Natural killer cell (primary cell): Measurements from ENCODE around the gene ZNF768. TPM values are rescaled to one million over a fixed set of nuclear protein-coding genes. Genes with fewer than 3 reads are reported as not detected.

Experiments
- ATAC-seq, 3 donors: fragments of 150-1000 bp in 2 of 3; fragments of 200-7000 bp in 1 of 3; cut with Tn5 transposase; 1 replicate in 1 of 3; 2 replicates in 2 of 3; pipeline ENCODE4 v1.10.0; 2021; ENCODE audit warnings: mild to moderate bottlenecking in 2 of 3, moderate library complexity in 2 of 3
- DNase-seq, 2 donors: peaks; one replicate each; pipeline versions ENCODE4 v3.0.0 to v3.0.0-alpha.2; 2013 to 2021; ENCODE audit warnings: mixed read lengths in 1 of 2
- H3K27ac ChIP-seq: one replicate; pipeline ENCODE4 v1.5.1; 2013; ENCODE audit warnings: mild to moderate bottlenecking, low read length
- H3K27me3 ChIP-seq: one replicate; pipeline ENCODE4 v1.6.1; 2013; ENCODE audit warnings: low read length; ENCODE audit not compliant: control insufficient read depth, insufficient read depth
- H3K36me3 ChIP-seq: one replicate; pipeline ENCODE4 v1.6.1; 2013; ENCODE audit warnings: low read length; ENCODE audit not compliant: control insufficient read depth, insufficient read depth
- H3K4me1 ChIP-seq: one replicate; pipeline ENCODE4 v1.6.1; 2013; ENCODE audit warnings: low read length; ENCODE audit not compliant: control insufficient read depth, insufficient read depth
- H3K4me3 ChIP-seq: one replicate; pipeline ENCODE4 v1.5.1; 2013; ENCODE audit warnings: low read length
- H3K9me3 ChIP-seq: one replicate; pipeline ENCODE4 v1.6.1; 2013; ENCODE audit warnings: low read length; ENCODE audit not compliant: control insufficient read depth, insufficient read depth
- H3K27ac Mint-ChIP-seq, 2 donors: one replicate each; pipeline ENCODE4 v1.8.0; 2022; ENCODE audit warnings: mild to moderate bottlenecking in 2 of 2, mixed read lengths in 2 of 2, moderate library complexity in 1 of 2
- H3K27me3 Mint-ChIP-seq, 2 donors: one replicate each; pipeline ENCODE4 v1.8.0; 2022; ENCODE audit warnings: low read depth in 2 of 2, mixed read lengths in 2 of 2
- H3K36me3 Mint-ChIP-seq: one replicate; pipeline ENCODE4 v1.8.0; 2022; ENCODE audit warnings: mixed read lengths
- H3K4me1 Mint-ChIP-seq, 2 donors: one replicate each; pipeline ENCODE4 v1.8.0; 2022; ENCODE audit warnings: mixed read lengths in 2 of 2
- H3K4me3 Mint-ChIP-seq: one replicate; pipeline ENCODE4 v1.8.0; 2022; ENCODE audit warnings: mild to moderate bottlenecking, moderate library complexity, mixed read lengths
- H3K9me3 Mint-ChIP-seq, 2 donors: one replicate each; pipeline ENCODE4 v1.8.0; 2022; ENCODE audit warnings: mixed read lengths in 2 of 2
- WGBS: methylation state at CpG from one replicate; pipeline ENCODE4 v1.1.7; 2013; ENCODE audit warnings: missing lambda C conversion rate; ENCODE audit not compliant: insufficient coverage; 5-methylcytosine and 5-hydroxymethylcytosine counted together
- intact Hi-C: fragments of 100-400 bp; cut with micrococcal nuclease; formaldehyde crosslinking; loops from one replicate; pipeline ENCODE4 v1.14.2; 2022
- total RNA-seq, 4 donors: library from RNA; stranded (reverse); fragments of 120-200 nt in 1 of 4; gene quantifications; one replicate each; pipeline versions ENCODE4 v1.2.3 to v1.2.4, GENCODE V29; 2013 to 2022
- TF ChIP-seq, protein P1 (sequence below): fragments of 200-600 bp; IDR thresholded peaks from one replicate; pipeline ENCODE4 v1.8.0; 2022; ENCODE audit warnings: antibody characterized with exemption

Gene ZNF768
- total RNA-seq, 3 donors from 2014 or later (not counting 1 experiment from before 2014, with no cell fraction given): 3.3 to 7.2 (median 5.6) TPM

DNA sequence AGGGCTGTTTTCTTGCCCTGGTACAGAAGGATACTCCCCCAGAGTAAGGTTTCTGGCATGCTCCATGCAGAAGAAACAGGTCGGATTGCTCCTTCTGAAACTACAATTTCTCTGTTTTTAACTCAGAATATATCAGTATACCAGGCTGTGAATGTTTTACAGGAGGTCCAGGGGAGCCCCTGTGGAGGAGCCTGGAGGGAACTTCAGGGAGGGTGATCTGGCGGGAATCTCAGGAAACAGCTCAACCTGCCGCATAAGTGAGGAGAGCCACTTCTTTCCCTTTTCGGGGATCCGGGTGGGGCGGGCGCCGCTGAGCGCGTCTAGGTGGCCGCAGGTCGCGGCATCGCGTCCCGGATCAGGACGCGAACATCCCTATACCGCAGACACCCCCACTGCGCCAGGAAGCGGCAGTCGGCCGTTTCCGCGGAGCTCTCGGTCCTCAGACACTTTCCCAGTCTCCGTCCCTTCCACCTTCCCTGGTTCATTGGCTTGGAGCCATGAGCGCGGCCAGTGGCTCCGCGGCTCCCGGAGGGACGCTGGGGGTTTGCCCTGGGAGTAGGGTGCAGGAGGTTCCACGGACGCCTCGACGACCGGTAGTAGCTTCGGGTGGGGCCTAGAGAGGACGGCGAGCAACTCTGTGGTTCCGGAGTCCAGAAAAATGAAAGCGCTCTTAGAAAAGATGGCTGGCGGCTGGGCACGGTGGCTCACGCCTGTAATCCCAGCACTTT is 34.9 kb upstream of the ZNF768 start:
- no peaks in the 10 kb centered on the region for H3K9me3 Mint-ChIP-seq
- WGBS: 12% methylated on average over 46 of the region's 46 CpGs
- DNase-seq (peak in 1 of 2 donors; percentile 43), ATAC-seq (no peak)
- H3K4me1 Mint-ChIP-seq: peaks cover 26% of the 10 kb centered on the region in 2 donors
- H3K27ac Mint-ChIP-seq: peak overlapping the region; percentile 89 to 92
- no peaks in the 10 kb centered on the region for H3K27me3 ChIP-seq
- H3K27ac ChIP-seq: peak overlapping the region; percentile 76
- peak overlapping the region; percentile 54 for H3K4me3 ChIP-seq
- no peaks in the 10 kb centered on the region for H3K36me3 Mint-ChIP-seq
- H3K4me1 ChIP-seq: peaks cover 38% of the 10 kb centered on the region
- peak overlapping the region; percentile 93 for H3K4me3 Mint-ChIP-seq
- intact Hi-C loops: no loop called here
- no peaks in the 10 kb centered on the region for H3K9me3 ChIP-seq
- H3K27me3 Mint-ChIP-seq: peaks cover 0 to 4% of the 10 kb centered on the region in 2 donors
- TF ChIP-seq, protein P1, sequence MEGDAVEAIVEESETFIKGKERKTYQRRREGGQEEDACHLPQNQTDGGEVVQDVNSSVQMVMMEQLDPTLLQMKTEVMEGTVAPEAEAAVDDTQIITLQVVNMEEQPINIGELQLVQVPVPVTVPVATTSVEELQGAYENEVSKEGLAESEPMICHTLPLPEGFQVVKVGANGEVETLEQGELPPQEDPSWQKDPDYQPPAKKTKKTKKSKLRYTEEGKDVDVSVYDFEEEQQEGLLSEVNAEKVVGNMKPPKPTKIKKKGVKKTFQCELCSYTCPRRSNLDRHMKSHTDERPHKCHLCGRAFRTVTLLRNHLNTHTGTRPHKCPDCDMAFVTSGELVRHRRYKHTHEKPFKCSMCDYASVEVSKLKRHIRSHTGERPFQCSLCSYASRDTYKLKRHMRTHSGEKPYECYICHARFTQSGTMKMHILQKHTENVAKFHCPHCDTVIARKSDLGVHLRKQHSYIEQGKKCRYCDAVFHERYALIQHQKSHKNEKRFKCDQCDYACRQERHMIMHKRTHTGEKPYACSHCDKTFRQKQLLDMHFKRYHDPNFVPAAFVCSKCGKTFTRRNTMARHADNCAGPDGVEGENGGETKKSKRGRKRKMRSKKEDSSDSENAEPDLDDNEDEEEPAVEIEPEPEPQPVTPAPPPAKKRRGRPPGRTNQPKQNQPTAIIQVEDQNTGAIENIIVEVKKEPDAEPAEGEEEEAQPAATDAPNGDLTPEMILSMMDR: no peak
- H3K36me3 ChIP-seq: peaks cover 1% of the 10 kb centered on the region

DNA sequence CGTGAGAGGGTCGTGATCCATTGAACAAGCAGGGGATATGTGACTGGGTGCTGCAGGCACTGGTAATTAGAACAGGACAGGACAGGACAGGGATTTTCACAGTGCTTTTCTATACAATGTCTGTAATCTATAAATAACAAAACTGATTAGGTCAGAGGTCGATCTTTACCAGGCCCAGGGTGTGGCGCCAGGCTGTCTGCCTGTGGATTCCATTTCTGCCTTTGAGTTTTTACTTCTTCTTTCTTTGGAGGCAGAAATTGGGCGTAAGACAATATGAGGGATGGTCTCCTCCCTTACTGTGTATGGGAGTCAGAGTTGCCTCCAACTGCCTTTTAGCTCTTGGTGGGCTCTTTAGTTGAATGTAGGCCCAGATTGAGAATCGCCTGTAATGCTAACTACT is 33.3 kb upstream of the ZNF768 start:
- Histone ChIP-seq H3K36me3 (peaks cover 12% of the 10 kb centered on the region), H3K4me3 (no peak overlapping the region), H3K27me3 (no peaks in the 10 kb centered on the region), H3K9me3 (no peaks in the 10 kb centered on the region), H3K27ac (no peak overlapping the region), H3K4me1 (peaks cover 43% of the 10 kb centered on the region)
- Mint-ChIP-seq H3K9me3 (no peaks in the 10 kb centered on the region), H3K4me1 (peaks cover 26 to 31% of the 10 kb centered on the region in 2 donors), H3K27ac (peak overlapping the region; percentile 89 to 94), H3K4me3 (peak overlapping the region; percentile 89), H3K27me3 (peaks cover 0 to 4% of the 10 kb centered on the region in 2 donors), H3K36me3 (no peaks in the 10 kb centered on the region)
- DNase-seq: no peak
- ATAC-seq: no peak
- 97% methylated on average over 6 of the region's 6 CpGs for WGBS
- TF ChIP-seq, protein P1: no peak
- intact Hi-C loops: loop anchor here (2.0 kb wide), 1 partner anchor 33 kb away; the partner anchor contains the start of gene ZNF768

DNA sequence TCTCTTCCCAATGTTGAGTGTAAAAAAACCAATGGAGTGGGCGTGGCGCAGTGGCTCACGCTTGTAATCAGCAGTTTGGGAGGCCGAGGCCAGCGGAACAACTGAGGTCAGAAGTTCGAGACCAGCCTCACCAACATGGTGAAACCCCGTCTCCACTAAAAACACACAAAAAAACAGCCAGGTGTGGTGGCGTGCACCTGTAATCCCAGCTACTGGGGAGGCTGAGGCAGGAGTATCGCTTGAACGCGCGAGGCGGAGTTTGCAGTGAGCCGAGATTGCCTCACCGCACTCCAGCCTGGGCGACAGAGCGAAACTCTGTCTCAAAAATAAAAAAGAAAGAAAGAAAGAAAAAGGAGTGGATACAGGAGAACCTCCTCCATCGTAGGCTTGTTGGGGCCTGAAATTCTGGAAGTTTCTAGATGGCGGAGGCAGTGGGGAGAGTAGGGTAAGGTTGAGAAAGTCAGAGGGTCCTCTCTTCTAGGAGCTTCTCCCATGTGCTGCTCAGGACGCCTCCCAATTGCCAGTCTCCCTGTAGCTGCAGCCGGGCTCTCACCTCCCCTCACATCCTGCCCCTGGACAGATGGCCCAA is 32.5 kb upstream of the ZNF768 start:
- TF ChIP-seq, protein P1: no peak
- peaks cover 0 to 4% of the 10 kb centered on the region in 2 donors for H3K27me3 Mint-ChIP-seq
- intact Hi-C loops: loop anchor here (1.0 to 2.0 kb wide), 5 partner anchors 13 to 99 kb away; partner anchors contain the start of genes FBRS, PRR14 and ZNF768
- peak overlapping the region; percentile 89 for H3K4me3 Mint-ChIP-seq
- peaks cover 31 to 32% of the 10 kb centered on the region in 2 donors for H3K4me1 Mint-ChIP-seq
- 91% methylated on average over 21 of the region's 21 CpGs for WGBS
- Histone ChIP-seq H3K36me3 (peaks cover 18% of the 10 kb centered on the region), H3K27ac (peak overlapping the region; percentile 90), H3K27me3 (no peaks in the 10 kb centered on the region), H3K9me3 (no peaks in the 10 kb centered on the region), H3K4me1 (peaks cover 50% of the 10 kb centered on the region), H3K4me3 (peak overlapping the region; percentile 15)
- no peak for ATAC-seq
- H3K27ac Mint-ChIP-seq: peak overlapping the region; percentile 89 to 94
- no peaks in the 10 kb centered on the region for H3K36me3 Mint-ChIP-seq
- no peak for DNase-seq
- no peaks in the 10 kb centered on the region for H3K9me3 Mint-ChIP-seq
